GM23338 (cell line): ENCODE data around the gene DDX50.

ENCODE experiments used
- CREB1 ChIP-seq: fragments of 250-450 bp; sonication (Bioruptor Pico); IDR thresholded peaks from 2 replicates; pipeline ENCODE4 v1.5.0; 2020; ENCODE audit warnings: low read depth, mild to moderate bottlenecking, moderate library complexity
- CTCF ChIP-seq, 2 experiments: fragments of 200-600 bp in 1 of 2; sonication (generic) in 1 of 2; conservative IDR thresholded peaks; 2 replicates each; pipeline versions ENCODE4 v1.5.1 to v1.6.1; 2016 to 2017; ENCODE audit warnings: antibody characterized with exemption in 2 of 2, low read depth in 2 of 2, mild to moderate bottlenecking in 2 of 2, moderate library complexity in 1 of 2
- ETS1 ChIP-seq: IDR thresholded peaks from 2 replicates; pipeline ENCODE4 v1.6.1; 2016; ENCODE audit warnings: antibody characterized with exemption
- EZH2 ChIP-seq: fragments of 200-600 bp; sonication (generic); IDR thresholded peaks from one replicate; pipeline ENCODE4 v1.8.0; 2017; ENCODE audit warnings: antibody characterized with exemption, mild to moderate bottlenecking, low read depth; ENCODE audit not compliant: unreplicated experiment
- EZH2phosphoT487 ChIP-seq: fragments of 200-600 bp; sonication (generic); IDR thresholded peaks from one replicate; pipeline ENCODE4 v1.8.1; 2018; ENCODE audit warnings: antibody characterized with exemption; ENCODE audit not compliant: unreplicated experiment
- JUNB ChIP-seq: IDR thresholded peaks from one replicate; pipeline ENCODE4 v1.6.1; 2016; ENCODE audit warnings: antibody characterized with exemption; ENCODE audit not compliant: unreplicated experiment
- POLR2AphosphoS5 ChIP-seq: IDR thresholded peaks from 2 replicates; pipeline ENCODE4 v1.6.1; 2016; ENCODE audit warnings: antibody characterized with exemption, low read depth
- REST ChIP-seq: IDR thresholded peaks from one replicate; pipeline ENCODE4 v1.6.1; 2018; ENCODE audit warnings: antibody characterized with exemption; ENCODE audit not compliant: unreplicated experiment
- STAT1 ChIP-seq: IDR thresholded peaks from one replicate; pipeline ENCODE4 v1.6.1; 2016; ENCODE audit warnings: antibody characterized with exemption; ENCODE audit not compliant: unreplicated experiment
- ZNF114 ChIP-seq: fragments of 250-450 bp; sonication (Bioruptor Pico); IDR thresholded peaks from 2 replicates; pipeline ENCODE4 v1.5.0; 2020; ENCODE audit warnings: mild to moderate bottlenecking, moderate library complexity
- ZNF331 ChIP-seq: fragments of 250-450 bp; sonication (Bioruptor Pico); IDR thresholded peaks from 2 replicates; pipeline ENCODE4 v1.5.0; 2020; ENCODE audit warnings: low read depth, mild to moderate bottlenecking, moderate library complexity
- ZNF462 ChIP-seq: fragments of 250-450 bp; sonication (Bioruptor Pico); IDR thresholded peaks from 2 replicates; pipeline ENCODE4 v1.5.0; 2020; ENCODE audit warnings: mild to moderate bottlenecking, moderate library complexity

- no peak for TF ChIP-seq CTCF (conservative IDR thresholded peaks at IDR 0.05; ENCODE audit: low read depth in 2 of 2)
- TF ChIP-seq REST: no peak
- TF ChIP-seq ETS1: no peak
- no peak for TF ChIP-seq POLR2AphosphoS5
- no peak for TF ChIP-seq EZH2phosphoT487
- no peak for TF ChIP-seq EZH2
- no peak for TF ChIP-seq CREB1 (CRISPR knock-in tag)
- TF ChIP-seq ZNF114 (CRISPR knock-in tag): no peak
- TF ChIP-seq JUNB: no peak
- TF ChIP-seq ZNF462 (CRISPR knock-in tag): no peak
- no peak for TF ChIP-seq ZNF331 (CRISPR knock-in tag)
- no peak for TF ChIP-seq STAT1
Observed at GRCh38 chr10:68871105-68871711, 29.9 kb upstream of the DDX50 start.
